ENCODE measurements around the gene PTDSS2.

PTDSS2 gene

DNA sequence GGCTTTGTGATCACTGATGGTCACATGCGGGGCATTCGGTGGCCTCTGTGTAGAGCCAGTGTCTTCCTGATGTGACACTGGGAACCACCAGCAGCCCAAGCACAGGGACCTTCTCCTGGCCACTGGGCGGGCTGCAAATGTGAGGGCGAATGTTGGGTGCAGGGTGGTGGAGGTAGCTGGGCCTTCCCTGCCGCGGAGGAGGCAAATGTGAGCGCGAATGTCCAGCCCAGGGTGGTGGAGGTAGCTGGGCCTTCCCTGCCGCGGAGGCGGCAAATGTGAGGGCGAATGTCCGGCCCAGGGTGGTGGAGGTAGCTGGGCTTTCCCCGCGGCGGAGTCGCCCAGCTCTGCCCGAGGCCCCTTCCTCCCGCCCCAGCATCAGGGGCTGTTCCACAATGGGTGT, 23.3 kb downstream of the PTDSS2 start:
- Histone ChIP-seq H3K9me3 (ENCODE audit: control insufficient read depth, low read length) (no peaks in the 10 kb centered on the region), H3K27ac (ENCODE audit: low read length, poor library complexity, severe bottlenecking) (no peak overlapping the region), H2BK5ac (ENCODE audit: low read depth, low read length, poor library complexity, severe bottlenecking) (no peak overlapping the region), H3K27me3 (ENCODE audit: control insufficient read depth in 1 of 2, insufficient read depth in 1 of 2, low read length in 2 of 2) (no peaks in the 10 kb centered on the region), H2AK5ac (ENCODE audit: low read length, severe bottlenecking) (no peak overlapping the region), H3K23ac (ENCODE audit: low read length in 2 of 2) (no peak overlapping the region), H3K36me3 (ENCODE audit: control insufficient read depth in 1 of 2, insufficient read depth in 2 of 2, low read depth in 1 of 2, low read length in 2 of 2) (peaks cover 7 to 36% of the 10 kb centered on the region in 2 experiments), H3K4ac (ENCODE audit: low read depth in 1 of 2, low read length in 2 of 2) (peak overlapping the region in 1 of 2 experiments; percentile 69), H3K14ac (ENCODE audit: low read length in 2 of 2) (peak overlapping the region in 1 of 2 experiments; percentile 45), H3K4me1 (ENCODE audit: control insufficient read depth, insufficient read depth, low read depth, low read length) (peaks cover 30% of the 10 kb centered on the region), H2AFZ (ENCODE audit: low read depth, low read length) (no peak overlapping the region), H2BK120ac (ENCODE audit: low read depth, low read length) (no peak overlapping the region), H3K4me2 (ENCODE audit: low read length, poor library complexity, severe bottlenecking) (no peak overlapping the region), H4K8ac (ENCODE audit: low read length) (no peak overlapping the region), H4K91ac (ENCODE audit: low read length) (peak overlapping the region; percentile 80), H3K4me3 (ENCODE audit: insufficient read depth in 1 of 2, low read depth in 1 of 2, low read length in 2 of 2) (no peak overlapping the region), H3K18ac (ENCODE audit: low read depth in 1 of 2, low read length in 2 of 2) (no peak overlapping the region), H3K79me1 (replicated peaks; ENCODE audit: low read length, poor library complexity, severe bottlenecking) (peaks cover 39% of the 10 kb centered on the region), H2BK12ac (ENCODE audit: low read length in 2 of 2) (no peak overlapping the region), H3K9ac (ENCODE audit: low read length) (no peak overlapping the region), H2BK15ac (ENCODE audit: low read depth, poor library complexity, severe bottlenecking) (no peak overlapping the region)
- DNase-seq, result no peak
- WGBS, result 96% methylated on average over 19 of the region's 19 CpGs

- Histone ChIP-seq H2BK5ac (ENCODE audit: low read depth, low read length, poor library complexity, severe bottlenecking) (no peak overlapping the region), H2BK15ac (ENCODE audit: low read depth, poor library complexity, severe bottlenecking) (no peak overlapping the region), H3K36me3 (ENCODE audit: control insufficient read depth in 1 of 2, insufficient read depth in 2 of 2, low read depth in 1 of 2, low read length in 2 of 2) (peaks cover 7 to 40% of the 10 kb centered on the region in 2 experiments), H2BK120ac (ENCODE audit: low read depth, low read length) (no peak overlapping the region), H3K4me2 (ENCODE audit: low read length, poor library complexity, severe bottlenecking) (no peak overlapping the region), H4K91ac (ENCODE audit: low read length) (peak overlapping the region; percentile 43), H3K27ac (ENCODE audit: low read length, poor library complexity, severe bottlenecking) (no peak overlapping the region), H3K4me3 (ENCODE audit: insufficient read depth in 1 of 2, low read depth in 1 of 2, low read length in 2 of 2) (no peak overlapping the region), H3K9ac (ENCODE audit: low read length) (no peak overlapping the region), H3K14ac (ENCODE audit: low read length in 2 of 2) (no peak overlapping the region), H3K23ac (ENCODE audit: low read length in 2 of 2) (no peak overlapping the region), H3K27me3 (ENCODE audit: control insufficient read depth in 1 of 2, insufficient read depth in 1 of 2, low read length in 2 of 2) (no peaks in the 10 kb centered on the region), H4K8ac (ENCODE audit: low read length) (peak overlapping the region; percentile 19), H3K4ac (ENCODE audit: low read depth in 1 of 2, low read length in 2 of 2) (no peak overlapping the region), H3K79me1 (replicated peaks; ENCODE audit: low read length, poor library complexity, severe bottlenecking) (peaks cover 41% of the 10 kb centered on the region), H3K4me1 (ENCODE audit: control insufficient read depth, insufficient read depth, low read depth, low read length) (peaks cover 29% of the 10 kb centered on the region), H2AFZ (ENCODE audit: low read depth, low read length) (no peak overlapping the region), H2AK5ac (ENCODE audit: low read length, severe bottlenecking) (no peak overlapping the region), H2BK12ac (ENCODE audit: low read length in 2 of 2) (peak overlapping the region in 1 of 2 experiments; percentile 16), H3K18ac (ENCODE audit: low read depth in 1 of 2, low read length in 2 of 2) (no peak overlapping the region), H3K9me3 (ENCODE audit: control insufficient read depth, low read length) (no peaks in the 10 kb centered on the region)
- DNase-seq, result no peak
- WGBS, result 85% methylated on average over 10 of the region's 22 CpGs
These were observed 24.1 kb downstream of the PTDSS2 start for GRCh38 chr11:473962-474785.

- Histone ChIP-seq H2BK120ac (ENCODE audit: low read depth, low read length) (no peak overlapping the region), H2BK15ac (ENCODE audit: low read depth, poor library complexity, severe bottlenecking) (no peak overlapping the region), H3K4me1 (ENCODE audit: control insufficient read depth, insufficient read depth, low read depth, low read length) (peaks cover 22% of the 10 kb centered on the region), H4K91ac (ENCODE audit: low read length) (peak overlapping the region; percentile 22), H3K27me3 (ENCODE audit: control insufficient read depth in 1 of 2, insufficient read depth in 1 of 2, low read length in 2 of 2) (no peaks in the 10 kb centered on the region), H3K14ac (ENCODE audit: low read length in 2 of 2) (no peak overlapping the region), H3K4ac (ENCODE audit: low read depth in 1 of 2, low read length in 2 of 2) (no peak overlapping the region), H3K9ac (ENCODE audit: low read length) (no peak overlapping the region), H3K9me3 (ENCODE audit: control insufficient read depth, low read length) (no peaks in the 10 kb centered on the region), H3K27ac (ENCODE audit: low read length, poor library complexity, severe bottlenecking) (no peak overlapping the region), H3K4me2 (ENCODE audit: low read length, poor library complexity, severe bottlenecking) (no peak overlapping the region), H4K8ac (ENCODE audit: low read length) (no peak overlapping the region), H2BK12ac (ENCODE audit: low read length in 2 of 2) (no peak overlapping the region), H3K79me1 (replicated peaks; ENCODE audit: low read length, poor library complexity, severe bottlenecking) (peaks cover 43% of the 10 kb centered on the region), H2AFZ (ENCODE audit: low read depth, low read length) (no peak overlapping the region), H2AK5ac (ENCODE audit: low read length, severe bottlenecking) (no peak overlapping the region), H3K4me3 (ENCODE audit: insufficient read depth in 1 of 2, low read depth in 1 of 2, low read length in 2 of 2) (no peak overlapping the region), H3K18ac (ENCODE audit: low read depth in 1 of 2, low read length in 2 of 2) (no peak overlapping the region), H3K36me3 (ENCODE audit: control insufficient read depth in 1 of 2, insufficient read depth in 2 of 2, low read depth in 1 of 2, low read length in 2 of 2) (peaks cover 11 to 43% of the 10 kb centered on the region in 2 experiments), H3K23ac (ENCODE audit: low read length in 2 of 2) (no peak overlapping the region), H2BK5ac (ENCODE audit: low read depth, low read length, poor library complexity, severe bottlenecking) (no peak overlapping the region)
- WGBS, result 98% methylated on average over 48 of the region's 48 CpGs
- no peak for DNase-seq
These were observed 24.9 kb downstream of the PTDSS2 start for GRCh38 chr11:474914-475506.

GRCh38 chr11:475941-476340, 25.9 kb downstream of the PTDSS2 start:
- Histone ChIP-seq H3K23ac (ENCODE audit: low read length in 2 of 2) (no peak overlapping the region), H2AK5ac (ENCODE audit: low read length, severe bottlenecking) (no peak overlapping the region), H3K4me1 (ENCODE audit: control insufficient read depth, insufficient read depth, low read depth, low read length) (peaks cover 19% of the 10 kb centered on the region), H3K18ac (ENCODE audit: low read depth in 1 of 2, low read length in 2 of 2) (peak overlapping the region in 1 of 2 experiments; percentile 58), H3K9ac (ENCODE audit: low read length) (no peak overlapping the region), H3K27me3 (ENCODE audit: control insufficient read depth in 1 of 2, insufficient read depth in 1 of 2, low read length in 2 of 2) (no peaks in the 10 kb centered on the region), H2BK12ac (ENCODE audit: low read length in 2 of 2) (no peak overlapping the region), H2BK5ac (ENCODE audit: low read depth, low read length, poor library complexity, severe bottlenecking) (no peak overlapping the region), H4K8ac (ENCODE audit: low read length) (no peak overlapping the region), H3K4me3 (ENCODE audit: insufficient read depth in 1 of 2, low read depth in 1 of 2, low read length in 2 of 2) (no peak overlapping the region), H3K4me2 (ENCODE audit: low read length, poor library complexity, severe bottlenecking) (no peak overlapping the region), H3K36me3 (ENCODE audit: control insufficient read depth in 1 of 2, insufficient read depth in 2 of 2, low read depth in 1 of 2, low read length in 2 of 2) (peaks cover 11 to 43% of the 10 kb centered on the region in 2 experiments), H2AFZ (ENCODE audit: low read depth, low read length) (no peak overlapping the region), H2BK120ac (ENCODE audit: low read depth, low read length) (no peak overlapping the region), H3K9me3 (ENCODE audit: control insufficient read depth, low read length) (no peaks in the 10 kb centered on the region), H4K91ac (ENCODE audit: low read length) (peak overlapping the region; percentile 62), H3K27ac (ENCODE audit: low read length, poor library complexity, severe bottlenecking) (no peak overlapping the region), H2BK15ac (ENCODE audit: low read depth, poor library complexity, severe bottlenecking) (no peak overlapping the region), H3K4ac (ENCODE audit: low read depth in 1 of 2, low read length in 2 of 2) (peak overlapping the region in 1 of 2 experiments; percentile 36), H3K14ac (ENCODE audit: low read length in 2 of 2) (no peak overlapping the region), H3K79me1 (replicated peaks; ENCODE audit: low read length, poor library complexity, severe bottlenecking) (peaks cover 40% of the 10 kb centered on the region)
- DNase-seq, result no peak
- WGBS, result 97% methylated on average over 9 of the region's 9 CpGs
